WERI-Rb-1 (cell line): ENCODE results near the gene ITPR2.

ENCODE experiments used
- DNase-seq: peaks from one replicate; pipeline ENCODE4 v3.0.0-alpha.2; 2020
- H3K27ac ChIP-seq: fragments of 250-450 bp; sonication (Bioruptor Pico); 2 replicates; pipeline ENCODE4 v1.5.1; 2020; ENCODE audit warnings: mild to moderate bottlenecking, moderate library complexity
- H3K27me3 ChIP-seq: fragments of 250-450 bp; sonication (Bioruptor Pico); 2 replicates; pipeline ENCODE4 v1.5.1; 2021; ENCODE audit warnings: mild to moderate bottlenecking, low read depth, moderate library complexity; ENCODE audit not compliant: insufficient read depth, severe bottlenecking
- H3K36me3 ChIP-seq: fragments of 250-450 bp; sonication (Bioruptor Pico); 2 replicates; pipeline ENCODE4 v1.5.1; 2020; ENCODE audit warnings: mild to moderate bottlenecking, moderate library complexity
- H3K4me3 ChIP-seq: 2 replicates; pipeline ENCODE4 v1.5.1; 2011; ENCODE audit warnings: low read depth, mild to moderate bottlenecking, control low read depth, low read length
- H3K9me3 ChIP-seq: fragments of 250-450 bp; sonication (Bioruptor Pico); 2 replicates; pipeline ENCODE4 v1.5.1; 2021; ENCODE audit warnings: mild to moderate bottlenecking, moderate library complexity; ENCODE audit not compliant: severe bottlenecking
- CTCF ChIP-seq: IDR thresholded peaks from 2 replicates; pipeline ENCODE4 v1.5.1; 2011; ENCODE audit warnings: low read depth, mild to moderate bottlenecking, control low read depth, inconsistent platforms, low read length

ITPR2 gene

GRCh38 chr12:26813812-26814211 is 19.2 kb downstream of the ITPR2 start:
- no peak overlapping the region for H3K4me3 ChIP-seq
- H3K27me3 ChIP-seq = no peaks in the 10 kb centered on the region
- H3K9me3 ChIP-seq = no peaks in the 10 kb centered on the region
- no peak overlapping the region for H3K27ac ChIP-seq
- no peak for TF ChIP-seq CTCF
- H3K36me3 ChIP-seq = no peaks in the 10 kb centered on the region
- DNase-seq = no peak

GRCh38 chr12:26810330-26810729 is 22.7 kb downstream of the ITPR2 start:
- Histone ChIP-seq H3K4me3 (no peak overlapping the region), H3K36me3 (no peaks in the 10 kb centered on the region), H3K9me3 (no peaks in the 10 kb centered on the region), H3K27ac (no peak overlapping the region), H3K27me3 (no peaks in the 10 kb centered on the region)
- no peak for DNase-seq
- TF ChIP-seq CTCF = no peak

- H3K27me3 ChIP-seq = no peaks in the 10 kb centered on the region
- H3K27ac ChIP-seq = no peak overlapping the region
- no peaks in the 10 kb centered on the region for H3K36me3 ChIP-seq
- DNase-seq = no peak
- H3K9me3 ChIP-seq = no peaks in the 10 kb centered on the region
- no peak for TF ChIP-seq CTCF
- H3K4me3 ChIP-seq = no peak overlapping the region
Measured at GRCh38 chr12:26809611-26810285, 23.2 kb downstream of the ITPR2 start.

GRCh38 chr12:26808766-26809476 is 24.1 kb downstream of the ITPR2 start:
- TF ChIP-seq CTCF = no peak
- Histone ChIP-seq H3K4me3 (no peak overlapping the region), H3K27ac (no peak overlapping the region), H3K36me3 (no peaks in the 10 kb centered on the region), H3K9me3 (no peaks in the 10 kb centered on the region), H3K27me3 (no peaks in the 10 kb centered on the region)
- no peak for DNase-seq

GRCh38 chr12:26807292-26807691 is 25.7 kb downstream of the ITPR2 start:
- Histone ChIP-seq H3K27me3 (no peaks in the 10 kb centered on the region), H3K9me3 (no peaks in the 10 kb centered on the region), H3K36me3 (no peaks in the 10 kb centered on the region), H3K4me3 (no peak overlapping the region), H3K27ac (no peak overlapping the region)
- TF ChIP-seq CTCF = no peak
- DNase-seq = no peak

- Histone ChIP-seq H3K36me3 (no peaks in the 10 kb centered on the region), H3K27ac (no peak overlapping the region), H3K9me3 (no peaks in the 10 kb centered on the region), H3K4me3 (no peak overlapping the region), H3K27me3 (no peaks in the 10 kb centered on the region)
- TF ChIP-seq CTCF = no peak
- no peak for DNase-seq
Measured at GRCh38 chr12:26806556-26806955, 26.4 kb downstream of the ITPR2 start.
